ENCODE measurements around the gene C4orf36. TPM values are rescaled to one million over a fixed set of nuclear protein-coding genes. Genes with fewer than 3 reads are reported as not detected.

Gene C4orf36
- total RNA-seq, 2 donors from 2014 or later = 0.38 TPM; not detected in 1

GRCh38 chr4:86837691-86838503, 54.3 kb downstream of the C4orf36 start:
- DNase-seq (no peak), ATAC-seq (replicated peaks in 1 of 2) (no peak)
- Mint-ChIP-seq H3K36me3 (ENCODE audit: insufficient read depth in 2 of 2) (no peaks in the 10 kb centered on the region), H3K27me3 (ENCODE audit: low read depth) (peaks cover 7% of the 10 kb centered on the region), H3K4me3 (no peak overlapping the region), H3K9me3 (no peaks in the 10 kb centered on the region), H3K4me1 (ENCODE audit: low read depth) (no peaks in the 10 kb centered on the region), H3K27ac (no peak overlapping the region)

GRCh38 chr4:86835677-86836076, 56.5 kb downstream of the C4orf36 start:
- Mint-ChIP-seq H3K4me3 (no peak overlapping the region), H3K4me1 (ENCODE audit: low read depth) (no peaks in the 10 kb centered on the region), H3K9me3 (no peaks in the 10 kb centered on the region), H3K27me3 (ENCODE audit: low read depth) (peaks cover 7% of the 10 kb centered on the region), H3K36me3 (ENCODE audit: insufficient read depth in 2 of 2) (no peaks in the 10 kb centered on the region), H3K27ac (no peak overlapping the region)
- no peak for DNase-seq
- no peak for ATAC-seq (replicated peaks in 1 of 2)

GRCh38 chr4:86834901-86835300, 57.3 kb downstream of the C4orf36 start:
- DNase-seq (no peak), ATAC-seq (replicated peaks in 1 of 2) (no peak)
- H3K4me1 Mint-ChIP-seq (ENCODE audit: low read depth) = no peaks in the 10 kb centered on the region

GRCh38 chr4:86833615-86834014, 58.6 kb downstream of the C4orf36 start:
- H3K27me3 Mint-ChIP-seq (ENCODE audit: low read depth) = peaks cover 11% of the 10 kb centered on the region
- no peak overlapping the region for H3K27ac Mint-ChIP-seq
- H3K36me3 Mint-ChIP-seq (ENCODE audit: insufficient read depth in 2 of 2) = no peaks in the 10 kb centered on the region
- no peaks in the 10 kb centered on the region for H3K9me3 Mint-ChIP-seq
- H3K4me1 Mint-ChIP-seq (ENCODE audit: low read depth) = no peaks in the 10 kb centered on the region
- H3K4me3 Mint-ChIP-seq = no peak overlapping the region
- DNase-seq = no peak
- ATAC-seq (replicated peaks in 1 of 2) = no peak

More at GRCh38 chr4:86834901-86835300, 57.3 kb downstream of the C4orf36 start:
- Mint-ChIP-seq H3K4me3 (no peak overlapping the region), H3K36me3 (ENCODE audit: insufficient read depth in 2 of 2) (no peaks in the 10 kb centered on the region), H3K27ac (no peak overlapping the region), H3K27me3 (ENCODE audit: low read depth) (peaks cover 7% of the 10 kb centered on the region), H3K9me3 (no peaks in the 10 kb centered on the region)

GRCh38 chr4:86831262-86832130, 60.7 kb downstream of the C4orf36 start:
- Mint-ChIP-seq H3K27me3 (ENCODE audit: low read depth) (peaks cover 12% of the 10 kb centered on the region), H3K9me3 (no peaks in the 10 kb centered on the region), H3K36me3 (ENCODE audit: insufficient read depth in 2 of 2) (no peaks in the 10 kb centered on the region), H3K27ac (no peak overlapping the region), H3K4me1 (ENCODE audit: low read depth) (no peaks in the 10 kb centered on the region), H3K4me3 (no peak overlapping the region)
- no peak for ATAC-seq (replicated peaks in 1 of 2)
- no peak for DNase-seq

Other genes starting within 250 kb of the C4orf36 start
- gene SLC10A6, start 43.0 kb downstream of the C4orf36 start, total RNA-seq = under 1 TPM; 0.26 to 0.37 TPM
- 10 to 100 TPM; 57.5 to 68.6 TPM for gene AFF1, start 42.6 kb upstream of the C4orf36 start, total RNA-seq